Hepatocyte (in vitro differentiated cells): Measurements from ENCODE around the gene CTNNA2.

Source experiments
- EZH2phosphoT487 ChIP-seq: fragments of 200-600 bp; sonication (generic); IDR thresholded peaks from one replicate; pipeline ENCODE4 v1.6.1; 2018; ENCODE audit warnings: antibody characterized with exemption, mild to moderate bottlenecking, low read depth, moderate library complexity; ENCODE audit not compliant: unreplicated experiment, severe bottlenecking
- TF ChIP-seq, protein P1 (sequence below): fragments of 200-600 bp; sonication (generic); IDR thresholded peaks from 2 replicates; pipeline ENCODE4 v1.5.1; 2016; ENCODE audit warnings: antibody characterized with exemption, mild to moderate bottlenecking; ENCODE audit not compliant: poor library complexity

DNA sequence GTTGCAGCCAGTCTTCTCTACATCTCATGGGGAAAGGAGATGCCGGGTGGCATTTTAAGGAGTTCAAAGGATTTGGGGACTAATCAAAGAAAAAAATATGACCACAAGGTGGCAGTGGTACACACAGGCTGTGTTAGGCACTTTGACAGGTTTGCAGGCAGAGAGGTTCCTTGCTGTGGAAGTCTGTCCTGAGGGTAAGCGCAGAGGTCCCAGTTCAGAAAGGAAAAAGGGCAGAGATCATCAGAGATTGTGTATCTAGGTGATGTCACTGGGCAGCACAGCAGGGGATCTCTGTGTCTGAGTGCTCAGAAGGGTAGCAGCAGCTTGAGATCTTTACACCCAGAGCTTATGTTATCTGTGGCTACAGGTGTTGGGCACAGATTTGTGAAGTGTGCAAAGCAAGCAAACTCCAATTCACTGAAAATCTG is 560.3 kb downstream of the CTNNA2 start:
- TF ChIP-seq, protein P1, sequence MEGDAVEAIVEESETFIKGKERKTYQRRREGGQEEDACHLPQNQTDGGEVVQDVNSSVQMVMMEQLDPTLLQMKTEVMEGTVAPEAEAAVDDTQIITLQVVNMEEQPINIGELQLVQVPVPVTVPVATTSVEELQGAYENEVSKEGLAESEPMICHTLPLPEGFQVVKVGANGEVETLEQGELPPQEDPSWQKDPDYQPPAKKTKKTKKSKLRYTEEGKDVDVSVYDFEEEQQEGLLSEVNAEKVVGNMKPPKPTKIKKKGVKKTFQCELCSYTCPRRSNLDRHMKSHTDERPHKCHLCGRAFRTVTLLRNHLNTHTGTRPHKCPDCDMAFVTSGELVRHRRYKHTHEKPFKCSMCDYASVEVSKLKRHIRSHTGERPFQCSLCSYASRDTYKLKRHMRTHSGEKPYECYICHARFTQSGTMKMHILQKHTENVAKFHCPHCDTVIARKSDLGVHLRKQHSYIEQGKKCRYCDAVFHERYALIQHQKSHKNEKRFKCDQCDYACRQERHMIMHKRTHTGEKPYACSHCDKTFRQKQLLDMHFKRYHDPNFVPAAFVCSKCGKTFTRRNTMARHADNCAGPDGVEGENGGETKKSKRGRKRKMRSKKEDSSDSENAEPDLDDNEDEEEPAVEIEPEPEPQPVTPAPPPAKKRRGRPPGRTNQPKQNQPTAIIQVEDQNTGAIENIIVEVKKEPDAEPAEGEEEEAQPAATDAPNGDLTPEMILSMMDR, result peak; percentile 75
- TF ChIP-seq EZH2phosphoT487, result no peak
